Neural cell (in vitro differentiated cells): ENCODE data around the gene MIA2.

ENCODE experiments used
- CTCF ChIP-seq: fragments of 450-650 bp; IDR thresholded peaks from 2 replicates; pipeline ENCODE4 v1.5.1; 2014; ENCODE audit warnings: antibody characterized with exemption, mild to moderate bottlenecking, moderate library complexity; ENCODE audit not compliant: poor library complexity, severe bottlenecking
- EP300 ChIP-seq: fragments of 450-650 bp; conservative IDR thresholded peaks from 2 replicates; pipeline ENCODE4 v1.6.1; 2014; ENCODE audit warnings: antibody characterized with exemption, mild to moderate bottlenecking, moderate library complexity; ENCODE audit not compliant: poor library complexity, severe bottlenecking
- EZH2 ChIP-seq: fragments of 200-600, 300-800 bp; shearing (Covaris generic), sonication (generic); IDR thresholded peaks from 2 replicates; pipeline ENCODE4 v1.6.1; 2014; ENCODE audit warnings: antibody characterized with exemption, low read length, borderline replicate concordance, mild to moderate bottlenecking; ENCODE audit not compliant: insufficient read depth, poor library complexity, severe bottlenecking
- MXI1 ChIP-seq: fragments of 450-650 bp; conservative IDR thresholded peaks from 2 replicates; pipeline ENCODE4 v1.6.1; 2014; ENCODE audit warnings: antibody characterized with exemption, mild to moderate bottlenecking; ENCODE audit not compliant: poor library complexity, severe bottlenecking
- POLR2AphosphoS5 ChIP-seq: IDR thresholded peaks from 2 replicates; pipeline ENCODE4 v1.6.1; 2012
- REST ChIP-seq: IDR thresholded peaks from 2 replicates; pipeline ENCODE4 v1.6.1; 2012; ENCODE audit warnings: borderline replicate concordance
- TAF1 ChIP-seq: IDR thresholded peaks from 2 replicates; pipeline ENCODE4 v1.6.1; 2012; ENCODE audit warnings: low read depth

DNA sequence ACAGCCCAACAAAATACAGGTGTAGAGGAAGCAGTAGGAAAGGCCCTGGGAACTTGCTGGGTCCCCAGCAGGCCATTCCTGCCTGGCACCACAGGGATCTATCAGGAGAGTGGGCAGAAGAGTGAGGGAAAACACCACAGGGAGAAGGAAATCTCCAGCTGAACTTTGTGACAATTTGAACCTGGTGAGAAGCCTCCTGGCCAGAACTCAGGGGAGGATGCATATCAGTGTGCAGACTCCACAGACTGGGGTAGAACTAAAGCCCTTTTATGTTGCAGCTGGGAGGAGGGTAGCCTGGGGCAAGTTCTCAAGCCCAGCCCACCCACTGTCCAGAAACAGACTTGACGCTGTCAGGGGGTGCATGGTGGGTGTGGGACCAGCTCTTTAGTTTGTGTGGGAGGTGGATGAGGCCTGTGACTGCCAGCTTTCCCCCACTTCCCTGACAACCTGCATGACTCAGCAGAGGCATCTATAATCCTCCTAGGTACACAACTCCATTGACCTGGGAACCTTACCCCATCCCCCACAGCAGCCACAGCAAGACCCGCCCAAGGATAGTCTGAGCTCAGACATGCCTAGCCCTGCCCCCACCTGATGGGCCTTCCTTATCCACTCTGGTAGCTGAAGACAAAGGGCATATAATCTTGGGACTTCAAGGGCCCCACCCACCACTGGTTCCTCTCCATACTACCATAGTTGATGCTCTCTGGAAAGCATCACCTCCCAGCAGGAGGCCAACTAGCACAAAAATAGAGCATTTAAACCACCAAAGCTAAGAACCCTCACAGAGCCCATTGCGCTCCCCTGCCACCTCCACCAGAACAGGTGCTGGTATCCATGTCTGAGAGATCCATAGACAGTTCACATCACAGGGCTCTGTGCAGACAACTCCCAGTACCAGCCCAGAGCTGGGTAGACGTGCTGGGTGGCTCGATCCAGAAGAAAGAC lies 29.8 kb upstream of the MIA2 start:
- TF ChIP-seq MXI1 (no peak), CTCF (no peak), EP300 (no peak), POLR2AphosphoS5 (no peak), TAF1 (no peak), REST (no peak), EZH2 (no peak)
